Activated naive CD4-positive, alpha-beta T cell treated with anti-CD3 and anti-CD28 coated beads, Interleukin-2, amount 10 ng/mL, durations not matched to agents 7 days and 5 days (primary cell): ENCODE data around the gene MOB3B.
A peak's percentile ranks its signal among the peaks of the same experiment; 100 is the strongest.

Experiments
- CTCF ChIA-PET: fragments of 350-600 bp; sonication (Branson Sonifier 250); formaldehyde crosslinking; loops from one replicate; lab custom pipeline; 2021; ENCODE audit warnings: antibody characterized with exemption; lab: Charles Lee
- DNase-seq: peaks from one replicate; pipeline ENCODE4 v3.0.0-alpha.2; 2020
- H3K27ac Mint-ChIP-seq: one replicate; pipeline ENCODE4 v1.8.0; 2021; ENCODE audit warnings: mild to moderate bottlenecking, moderate library complexity, mixed read lengths
- H3K27me3 Mint-ChIP-seq: one replicate; pipeline ENCODE4 v1.8.0; 2021; ENCODE audit warnings: mild to moderate bottlenecking, mixed read lengths
- H3K36me3 Mint-ChIP-seq: one replicate; pipeline ENCODE4 v1.8.0; 2021; ENCODE audit warnings: mixed read lengths
- H3K4me1 Mint-ChIP-seq: one replicate; pipeline ENCODE4 v1.8.0; 2021; ENCODE audit warnings: mixed read lengths
- H3K4me3 Mint-ChIP-seq: one replicate; pipeline ENCODE4 v1.8.0; 2021; ENCODE audit warnings: mild to moderate bottlenecking, moderate library complexity, mixed read lengths
- H3K9me3 Mint-ChIP-seq: one replicate; pipeline ENCODE4 v1.8.0; 2021; ENCODE audit warnings: mixed read lengths

The MOB3B gene

DNA sequence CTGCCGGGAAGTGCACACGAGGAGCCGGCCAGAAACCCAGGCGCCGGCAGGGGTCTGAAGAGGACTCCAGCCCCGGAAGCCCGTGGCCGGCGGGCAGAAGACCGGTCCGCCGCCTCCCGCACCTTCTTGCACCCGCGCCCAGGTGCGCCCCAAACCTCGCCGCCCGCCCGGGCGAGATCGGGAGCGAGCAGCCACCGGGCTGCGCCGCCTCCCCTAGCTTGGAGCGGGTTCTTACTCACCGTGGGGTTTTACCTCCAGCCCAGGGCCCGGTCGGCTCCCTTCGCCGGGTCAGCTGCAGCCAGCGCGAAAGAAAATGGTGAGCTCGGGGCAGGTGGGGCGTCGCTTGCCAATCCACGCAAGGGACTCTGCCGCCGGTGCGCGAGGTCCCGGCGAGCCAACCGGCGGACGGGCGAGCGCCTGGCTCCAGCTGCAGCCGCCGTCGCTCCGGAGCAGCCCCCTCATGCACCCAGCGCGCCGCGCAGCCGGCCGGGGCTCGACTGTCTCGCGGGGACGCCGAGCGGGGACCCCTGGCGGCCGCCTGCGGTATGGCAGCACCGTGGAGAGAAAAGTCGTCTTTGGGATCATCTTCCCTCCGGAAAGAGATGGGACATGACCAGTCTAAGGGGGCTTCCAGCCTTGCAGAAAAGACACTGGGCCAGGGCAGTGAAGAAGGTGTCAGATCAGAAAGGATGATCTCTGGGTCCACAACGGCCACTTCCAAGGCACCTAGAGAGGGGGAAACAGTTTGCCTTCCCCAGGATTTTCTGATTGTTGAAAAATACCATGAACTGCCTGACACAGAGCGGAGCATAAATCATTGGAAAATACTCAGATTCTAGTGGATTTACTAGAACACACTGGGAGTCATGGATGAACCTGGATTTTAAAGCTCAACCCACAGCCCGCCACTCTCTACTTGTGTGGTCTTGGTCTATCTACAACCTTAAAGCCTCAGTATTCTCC, at the start of gene MOB3B:
Gene MOB3B (minus strand): TSS at position 499 of the 963 bp plus-strand sequence. CDS start 74,264 bp downstream, outside the sequence.
- H3K27me3 Mint-ChIP-seq: peaks cover 36% of the 10 kb centered on the region
- H3K36me3 Mint-ChIP-seq: no peaks in the 10 kb centered on the region
- H3K4me1 Mint-ChIP-seq: peaks cover 20% of the 10 kb centered on the region
- DNase-seq: peak; percentile 82
- peak within 1 kb of the TSS; percentile 83 for H3K4me3 Mint-ChIP-seq
- H3K27ac Mint-ChIP-seq: no peak within 1 kb of the TSS
- no peaks in the 10 kb centered on the region for H3K9me3 Mint-ChIP-seq
- CTCF ChIA-PET: interaction anchor here (0.7 to 5.4 kb wide), 21 partner anchors 10 to 213 kb away, joined by 3 to 51 read pairs (median 4); partner anchors contain the start of gene C9orf72

DNA sequence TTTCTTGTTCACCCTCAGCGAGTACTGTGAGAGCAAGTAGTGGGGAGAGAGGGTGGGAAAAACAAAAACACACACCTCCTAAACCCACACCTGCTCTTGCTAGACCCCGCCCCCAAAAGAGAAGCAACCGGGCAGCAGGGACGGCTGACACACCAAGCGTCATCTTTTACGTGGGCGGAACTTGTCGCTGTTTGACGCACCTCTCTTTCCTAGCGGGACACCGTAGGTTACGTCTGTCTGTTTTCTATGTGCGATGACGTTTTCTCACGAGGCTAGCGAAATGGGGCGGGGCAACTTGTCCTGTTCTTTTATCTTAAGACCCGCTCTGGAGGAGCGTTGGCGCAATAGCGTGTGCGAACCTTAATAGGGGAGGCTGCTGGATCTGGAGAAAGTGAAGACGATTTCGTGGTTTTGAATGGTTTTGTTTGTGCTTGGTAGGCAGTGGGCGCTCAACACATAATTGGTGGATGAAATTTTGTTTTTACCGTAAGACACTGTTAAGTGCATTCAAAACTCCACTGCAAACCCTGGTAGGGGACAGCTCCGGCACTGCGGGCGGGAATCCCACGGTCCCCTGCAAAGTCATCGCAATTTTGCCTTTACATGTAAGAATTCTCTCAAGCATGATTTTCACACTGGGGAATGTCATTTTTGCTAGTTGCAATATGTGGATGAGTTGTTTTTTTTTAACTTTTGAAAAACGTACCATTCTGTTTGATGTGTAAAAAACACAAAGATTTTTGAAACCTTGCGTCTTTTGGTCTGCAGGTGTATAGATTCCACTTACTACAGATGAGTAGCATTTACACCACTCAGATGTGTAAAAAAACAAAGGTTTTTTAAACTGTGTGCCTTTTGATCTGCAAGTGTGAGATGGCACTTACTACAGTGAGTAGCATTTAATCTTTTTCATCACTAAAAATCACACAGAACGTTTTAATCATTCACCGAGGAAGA, 44.3 kb upstream of the MOB3B start:
- DNase-seq: peak; percentile 98
- peaks cover 1% of the 10 kb centered on the region for H3K36me3 Mint-ChIP-seq
- CTCF ChIA-PET: interaction anchor here (1.0 kb wide), 1 partner anchor 12 kb away, joined by 3 read pairs; no protein-coding TSS in a partner anchor
- peak overlapping the region; percentile 100 for H3K27ac Mint-ChIP-seq
- H3K4me3 Mint-ChIP-seq: peak overlapping the region; percentile 95
- H3K9me3 Mint-ChIP-seq: peaks cover 10% of the 10 kb centered on the region
- peaks cover 33% of the 10 kb centered on the region for H3K4me1 Mint-ChIP-seq
- peaks cover 17% of the 10 kb centered on the region for H3K27me3 Mint-ChIP-seq

GRCh38 chr9:27572918-27573633, 43.5 kb upstream of the MOB3B start, which contains the start of gene C9orf72:
C9orf72 (minus strand) TSS chr9:27573481; CDS start chr9:27567120, 6,361 bp downstream.
- peak; percentile 88 for DNase-seq
- Mint-ChIP-seq H3K27me3 (peaks cover 17% of the 10 kb centered on the region), H3K4me3 (peak within 1 kb of the TSS; percentile 95), H3K27ac (peak within 1 kb of the TSS; percentile 100), H3K36me3 (peaks cover 1% of the 10 kb centered on the region), H3K9me3 (peaks cover 5% of the 10 kb centered on the region), H3K4me1 (peaks cover 33% of the 10 kb centered on the region)
- CTCF ChIA-PET: interaction anchor here (1.0 to 1.3 kb wide), 2 partner anchors 11 to 43 kb away, joined by 3 read pairs; partner anchors contain the start of gene MOB3B

- peak; percentile 70 for DNase-seq
- peaks cover 3% of the 10 kb centered on the region for H3K9me3 Mint-ChIP-seq
These were observed 42.9 kb upstream of the MOB3B start for GRCh38 chr9:27572566-27572917.

DNA sequence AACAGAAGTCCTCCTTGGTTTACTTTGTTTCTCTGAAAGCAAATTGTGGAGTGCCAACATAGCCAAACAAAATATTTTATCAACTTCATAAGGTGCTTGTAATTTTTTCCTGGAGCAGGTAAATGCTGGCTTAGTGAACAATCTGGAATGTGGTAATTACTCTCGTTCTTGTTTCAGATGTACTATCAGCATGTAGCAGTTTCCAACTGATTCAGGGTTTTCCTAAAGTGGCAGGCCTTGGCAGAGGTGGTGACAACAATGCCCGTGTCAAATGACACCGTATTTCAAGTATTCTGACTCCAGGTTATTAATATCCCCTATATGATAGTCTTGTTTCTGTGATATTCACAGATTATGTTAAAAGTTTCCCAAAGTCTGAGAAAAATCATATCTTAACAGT, 42.4 kb upstream of the MOB3B start:
- Mint-ChIP-seq H3K9me3 (peaks cover 3% of the 10 kb centered on the region), H3K27me3 (peaks cover 17% of the 10 kb centered on the region), H3K4me3 (peak overlapping the region; percentile 95), H3K27ac (peak overlapping the region; percentile 100), H3K4me1 (peaks cover 40% of the 10 kb centered on the region), H3K36me3 (peaks cover 7% of the 10 kb centered on the region)
- no peak for DNase-seq
- CTCF ChIA-PET: interaction anchor here (1.3 kb wide), 1 partner anchor 42 kb away, joined by 3 read pairs; the partner anchor contains the start of gene MOB3B

More at GRCh38 chr9:27572566-27572917, 42.9 kb upstream of the MOB3B start:
- peaks cover 17% of the 10 kb centered on the region for H3K27me3 Mint-ChIP-seq
- H3K4me3 Mint-ChIP-seq: peak overlapping the region; percentile 95
- H3K36me3 Mint-ChIP-seq: peaks cover 2% of the 10 kb centered on the region
- CTCF ChIA-PET: interaction anchor here (1.3 kb wide), 1 partner anchor 43 kb away, joined by 3 read pairs; the partner anchor contains the start of gene MOB3B
- peak overlapping the region; percentile 100 for H3K27ac Mint-ChIP-seq
- H3K4me1 Mint-ChIP-seq: peaks cover 35% of the 10 kb centered on the region

DNA sequence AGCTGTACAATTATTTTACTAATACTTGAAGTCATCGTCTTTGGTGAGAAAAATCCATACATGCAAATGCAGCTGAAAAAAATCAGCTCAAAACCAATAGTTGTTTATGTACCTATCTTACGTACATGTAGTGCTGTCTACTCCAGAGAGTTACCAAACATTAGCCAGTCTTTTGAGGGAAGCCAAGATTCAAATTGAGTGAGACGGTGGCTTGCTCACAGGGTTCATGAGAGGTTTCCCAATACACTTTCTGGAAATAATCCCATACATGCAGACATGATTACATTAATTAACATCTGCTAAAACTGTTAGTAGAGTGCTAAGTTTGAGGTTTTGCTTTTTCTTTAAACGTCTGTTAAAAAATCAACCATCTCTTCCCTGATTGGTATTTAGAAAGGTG, 41.4 kb upstream of the MOB3B start:
- no peak for DNase-seq
- Mint-ChIP-seq H3K27ac (no peak overlapping the region), H3K4me1 (peaks cover 49% of the 10 kb centered on the region), H3K36me3 (peaks cover 16% of the 10 kb centered on the region), H3K9me3 (peaks cover 3% of the 10 kb centered on the region), H3K4me3 (no peak overlapping the region), H3K27me3 (peaks cover 14% of the 10 kb centered on the region)
- CTCF ChIA-PET: interaction anchor here (1.0 kb wide), 1 partner anchor 26 kb away, joined by 3 read pairs; no protein-coding TSS in a partner anchor

- CTCF ChIA-PET: no interaction called here
- peaks cover 59% of the 10 kb centered on the region for H3K4me1 Mint-ChIP-seq
- no peak for DNase-seq
- H3K4me3 Mint-ChIP-seq: no peak overlapping the region
- H3K9me3 Mint-ChIP-seq: no peaks in the 10 kb centered on the region
- no peak overlapping the region for H3K27ac Mint-ChIP-seq
- peaks cover 6% of the 10 kb centered on the region for H3K27me3 Mint-ChIP-seq
- peaks cover 24% of the 10 kb centered on the region for H3K36me3 Mint-ChIP-seq
These were observed 39.8 kb upstream of the MOB3B start for GRCh38 chr9:27569406-27569805.

- peaks cover 48% of the 10 kb centered on the region for H3K4me1 Mint-ChIP-seq
These were observed 36.5 kb upstream of the MOB3B start for GRCh38 chr9:27566118-27566517.

DNA sequence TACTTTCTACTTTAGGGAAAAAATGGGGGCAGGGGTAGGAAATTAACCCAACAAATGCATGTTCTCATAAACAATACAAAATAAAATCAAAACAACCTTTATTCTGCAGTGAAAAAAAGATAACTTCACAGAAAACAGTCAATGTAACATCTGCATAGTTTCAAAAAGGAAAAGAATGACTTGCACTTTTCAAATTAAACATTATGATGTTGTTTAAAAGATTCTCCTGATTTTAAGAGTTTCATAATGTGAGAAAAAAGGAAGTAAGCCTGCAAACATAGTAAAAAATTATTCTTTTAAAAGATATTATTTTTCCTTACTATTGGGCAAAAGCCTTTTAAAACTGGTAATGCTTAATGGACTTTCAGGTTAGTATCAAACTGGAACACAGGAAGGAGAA, 36.1 kb upstream of the MOB3B start:
- H3K9me3 Mint-ChIP-seq: no peaks in the 10 kb centered on the region
- peaks cover 44% of the 10 kb centered on the region for H3K4me1 Mint-ChIP-seq
- no peaks in the 10 kb centered on the region for H3K27me3 Mint-ChIP-seq
- CTCF ChIA-PET: no interaction called here
- H3K27ac Mint-ChIP-seq: peak overlapping the region; percentile 88
- peaks cover 38% of the 10 kb centered on the region for H3K36me3 Mint-ChIP-seq
- no peak overlapping the region for H3K4me3 Mint-ChIP-seq
- no peak for DNase-seq

More at GRCh38 chr9:27566118-27566517, 36.5 kb upstream of the MOB3B start:
- Mint-ChIP-seq H3K36me3 (peaks cover 36% of the 10 kb centered on the region), H3K27me3 (no peaks in the 10 kb centered on the region), H3K9me3 (no peaks in the 10 kb centered on the region), H3K4me3 (no peak overlapping the region), H3K27ac (no peak overlapping the region)
- DNase-seq: no peak
- CTCF ChIA-PET: no interaction called here

- no peak for DNase-seq
- H3K9me3 Mint-ChIP-seq: no peaks in the 10 kb centered on the region
- H3K4me3 Mint-ChIP-seq: peak overlapping the region; percentile 27
- H3K27me3 Mint-ChIP-seq: no peaks in the 10 kb centered on the region
- H3K4me1 Mint-ChIP-seq: peaks cover 43% of the 10 kb centered on the region
- H3K27ac Mint-ChIP-seq: peak overlapping the region; percentile 88
- CTCF ChIA-PET: no interaction called here
- peaks cover 38% of the 10 kb centered on the region for H3K36me3 Mint-ChIP-seq
These were observed 35.1 kb upstream of the MOB3B start for GRCh38 chr9:27564670-27565069.

DNA sequence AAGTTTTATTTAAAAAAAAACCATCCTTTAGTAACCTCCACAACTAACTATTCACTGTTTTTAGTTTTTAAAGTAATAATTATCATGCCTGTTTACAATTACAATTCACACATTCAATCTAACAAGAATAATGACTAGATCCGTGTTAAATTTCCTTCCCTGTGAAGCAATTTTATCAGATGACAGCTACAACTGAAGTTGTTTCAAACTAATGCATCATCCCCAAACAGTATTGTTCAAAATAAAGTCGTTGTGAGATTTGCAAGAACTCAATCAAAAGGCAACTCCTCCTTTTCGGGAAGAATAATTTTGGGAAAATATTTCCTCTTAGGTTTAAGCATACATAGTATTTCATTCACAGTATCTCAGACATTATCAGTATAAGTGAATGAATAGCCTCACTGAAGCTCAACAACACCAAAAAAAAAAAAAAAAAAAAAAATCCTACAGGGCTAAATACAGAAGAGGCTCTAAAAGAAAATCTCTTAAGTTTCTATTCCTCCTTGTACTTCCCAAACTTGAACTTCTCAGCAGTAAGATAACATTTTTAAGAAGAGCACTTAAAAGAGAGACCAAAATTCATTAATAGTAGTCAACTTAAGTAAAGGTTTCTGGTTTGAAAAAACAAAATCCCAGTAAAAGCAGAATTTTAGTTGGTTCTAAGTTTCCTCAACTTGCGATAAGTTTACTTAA, 34.3 kb upstream of the MOB3B start:
- no peak for DNase-seq
- H3K27ac Mint-ChIP-seq: peak overlapping the region; percentile 19
- no peak overlapping the region for H3K4me3 Mint-ChIP-seq
- no peaks in the 10 kb centered on the region for H3K9me3 Mint-ChIP-seq
- H3K27me3 Mint-ChIP-seq: no peaks in the 10 kb centered on the region
- H3K36me3 Mint-ChIP-seq: peaks cover 38% of the 10 kb centered on the region
- peaks cover 43% of the 10 kb centered on the region for H3K4me1 Mint-ChIP-seq
- CTCF ChIA-PET: no interaction called here

DNA sequence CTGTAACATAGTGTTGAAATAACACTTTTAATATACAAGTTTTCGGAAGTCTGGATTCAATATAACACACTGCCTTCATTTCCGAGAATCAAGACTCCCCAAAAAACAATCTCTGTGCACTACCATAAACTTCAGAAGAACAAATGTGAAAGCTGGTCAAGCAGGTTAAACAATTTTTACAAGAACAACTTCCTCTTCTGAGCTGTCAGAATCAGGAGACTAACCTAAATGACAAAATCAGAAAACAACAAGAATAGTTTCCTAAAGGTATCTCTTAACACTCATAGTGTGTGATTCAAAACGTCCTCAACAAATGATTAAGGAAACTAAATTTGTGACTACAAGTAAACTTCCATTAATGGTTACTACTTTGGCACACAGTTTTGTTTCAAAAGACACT, 32.1 kb upstream of the MOB3B start:
- no peak overlapping the region for H3K27ac Mint-ChIP-seq
- no peaks in the 10 kb centered on the region for H3K27me3 Mint-ChIP-seq
- peaks cover 32% of the 10 kb centered on the region for H3K36me3 Mint-ChIP-seq
- CTCF ChIA-PET: interaction anchor here (0.7 to 1.3 kb wide), 4 partner anchors 12 to 228 kb away, joined by 3 to 5 read pairs (median 4); partner anchors contain the start of genes C9orf72 and MOB3B
- H3K9me3 Mint-ChIP-seq: no peaks in the 10 kb centered on the region
- H3K4me3 Mint-ChIP-seq: no peak overlapping the region
- H3K4me1 Mint-ChIP-seq: peaks cover 33% of the 10 kb centered on the region
- DNase-seq: no peak
